K562 (cell line): Measurements from ENCODE around the gene KRTAP1-1.

ENCODE experiments used
- CXXC5 ChIP-seq: fragments of 250-450 bp; sonication (Bioruptor Pico); IDR thresholded peaks from 2 replicates; pipeline ENCODE4 v1.8.0; 2022; ENCODE audit warnings: inconsistent platforms, mild to moderate bottlenecking, moderate library complexity
- FOXM1 ChIP-seq, 2 experiments: fragments of 450-650 bp in 1 of 2; sonication (generic) in 1 of 2; formaldehyde crosslinking in 1 of 2; IDR thresholded peaks; 2 replicates each; pipeline versions ENCODE4 v1.6.1 to v1.9.0; 2017 to 2022; ENCODE audit warnings: low read depth in 2 of 2, mild to moderate bottlenecking in 2 of 2, missing genetic modification reagents in 1 of 2, moderate library complexity in 1 of 2
- NR2C1 ChIP-seq, 2 experiments: fragments of 450-650 bp; IDR thresholded peaks; 2 replicates each; pipeline ENCODE4 v1.6.1; 2017; ENCODE audit warnings: mild to moderate bottlenecking in 2 of 2, antibody characterized with exemption in 1 of 2, inconsistent platforms in 1 of 2, missing compliant biosample characterization in 1 of 2, missing genetic modification characterization in 1 of 2
- NR3C1 ChIP-seq: sonication (generic); formaldehyde crosslinking; IDR thresholded peaks from 2 replicates; pipeline ENCODE4 v1.8.1; 2022; ENCODE audit warnings: missing genetic modification reagents
- POLR2A ChIP-seq: fragments of 450-650 bp; conservative IDR thresholded peaks from 2 replicates; pipeline ENCODE4 v1.6.1; 2016
- RAD21 ChIP-seq, 2 experiments: fragments of 250-450 bp in 1 of 2; fragments of 450-650 bp in 1 of 2; sonication (Bioruptor Pico) in 1 of 2; formaldehyde crosslinking in 1 of 2; IDR thresholded peaks in 1 of 2; conservative IDR thresholded peaks in 1 of 2; 2 replicates each; pipeline versions ENCODE4 v1.4.0 to v1.8.0; 2020 to 2022; ENCODE audit warnings: mild to moderate bottlenecking in 2 of 2, moderate library complexity in 1 of 2
- SIN3B ChIP-seq: fragments of 450-650 bp; IDR thresholded peaks from 2 replicates; pipeline ENCODE4 v1.6.1; 2017; ENCODE audit warnings: low read depth, mild to moderate bottlenecking, moderate library complexity
- STAT5A ChIP-seq: IDR thresholded peaks from 2 replicates; pipeline ENCODE4 v1.6.1; 2012; ENCODE audit warnings: low read length, inconsistent platforms, borderline replicate concordance
- ZC3H11A ChIP-seq: IDR thresholded peaks from 2 replicates; pipeline ENCODE4 v1.6.1; 2012; ENCODE audit warnings: low read depth, low read length, improper control_type of control experiment
- ZFX ChIP-seq: sonication (generic); formaldehyde crosslinking; IDR thresholded peaks from 2 replicates; pipeline ENCODE4 v1.8.0; 2022; ENCODE audit warnings: mild to moderate bottlenecking, missing genetic modification reagents, moderate library complexity
- ZNF146 ChIP-seq: IDR thresholded peaks from one replicate; pipeline ENCODE4 v1.6.1; 2018; ENCODE audit warnings: missing compliant biosample characterization; ENCODE audit not compliant: unreplicated experiment
- TF ChIP-seq, protein P1 (sequence below): sonication (generic); formaldehyde crosslinking; IDR thresholded peaks from 2 replicates; pipeline ENCODE4 v1.8.1; 2022; ENCODE audit warnings: missing genetic modification reagents
- TF ChIP-seq, protein P2 (sequence below): fragments of 250-450 bp; sonication (Bioruptor Pico); IDR thresholded peaks from 2 replicates; pipeline ENCODE4 v1.4.0; 2020
- TF ChIP-seq, protein P3 (sequence below), 3 experiments: IDR thresholded peaks in 2 of 3; conservative IDR thresholded peaks in 1 of 3; 2 replicates each; pipeline ENCODE4 v1.5.1; 2011 to 2012; ENCODE audit warnings: low read length in 3 of 3, mild to moderate bottlenecking in 3 of 3, control low read depth in 2 of 3, improper control_type of control experiment in 1 of 3, inconsistent platforms in 1 of 3, low read depth in 1 of 3, mixed read lengths in 1 of 3, moderate library complexity in 1 of 3; ENCODE audit not compliant: insufficient read depth in 2 of 3

DNA sequence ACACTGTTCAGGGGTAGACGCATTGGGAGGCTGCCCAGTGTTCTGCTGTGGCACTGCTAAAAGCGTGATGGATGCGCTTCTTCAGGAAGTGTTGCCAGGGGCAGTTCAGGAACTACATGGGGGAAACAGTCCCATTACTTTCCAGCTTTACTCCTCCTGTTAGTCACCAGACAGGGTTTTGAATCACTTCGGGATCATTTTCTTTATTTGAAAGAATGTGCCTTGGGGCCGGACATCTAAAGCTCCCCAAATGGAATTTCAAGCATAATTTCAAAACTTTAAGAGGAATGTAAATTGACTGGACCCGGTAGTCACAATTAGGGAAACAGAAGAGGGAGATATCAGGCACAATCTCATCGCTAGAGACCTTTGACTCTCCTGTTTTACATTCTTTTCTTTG, 7.2 kb upstream of the KRTAP1-1 start:
- no peak for TF ChIP-seq FOXM1 (IDR thresholded peaks at IDR 0.05; ENCODE audit: low read depth)
- TF ChIP-seq FOXM1 (CRISPR knock-in tag; IDR thresholded peaks at IDR 0.05; ENCODE audit: low read depth) = no peak
- no peak for TF ChIP-seq ZFX (CRISPR knock-in tag)
- no peak for TF ChIP-seq CXXC5 (CRISPR knock-in tag)
- TF ChIP-seq NR2C1 (IDR thresholded peaks at IDR 0.05) = no peak
- TF ChIP-seq NR2C1 (tag; IDR thresholded peaks at IDR 0.05) = no peak
- no peak for TF ChIP-seq ZC3H11A
- TF ChIP-seq, protein P1, sequence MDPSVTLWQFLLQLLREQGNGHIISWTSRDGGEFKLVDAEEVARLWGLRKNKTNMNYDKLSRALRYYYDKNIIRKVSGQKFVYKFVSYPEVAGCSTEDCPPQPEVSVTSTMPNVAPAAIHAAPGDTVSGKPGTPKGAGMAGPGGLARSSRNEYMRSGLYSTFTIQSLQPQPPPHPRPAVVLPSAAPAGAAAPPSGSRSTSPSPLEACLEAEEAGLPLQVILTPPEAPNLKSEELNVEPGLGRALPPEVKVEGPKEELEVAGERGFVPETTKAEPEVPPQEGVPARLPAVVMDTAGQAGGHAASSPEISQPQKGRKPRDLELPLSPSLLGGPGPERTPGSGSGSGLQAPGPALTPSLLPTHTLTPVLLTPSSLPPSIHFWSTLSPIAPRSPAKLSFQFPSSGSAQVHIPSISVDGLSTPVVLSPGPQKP (CRISPR knock-in tag) = no peak
- no peak for TF ChIP-seq NR3C1 (CRISPR knock-in tag)
- no peak for TF ChIP-seq POLR2A
- TF ChIP-seq, protein P2, sequence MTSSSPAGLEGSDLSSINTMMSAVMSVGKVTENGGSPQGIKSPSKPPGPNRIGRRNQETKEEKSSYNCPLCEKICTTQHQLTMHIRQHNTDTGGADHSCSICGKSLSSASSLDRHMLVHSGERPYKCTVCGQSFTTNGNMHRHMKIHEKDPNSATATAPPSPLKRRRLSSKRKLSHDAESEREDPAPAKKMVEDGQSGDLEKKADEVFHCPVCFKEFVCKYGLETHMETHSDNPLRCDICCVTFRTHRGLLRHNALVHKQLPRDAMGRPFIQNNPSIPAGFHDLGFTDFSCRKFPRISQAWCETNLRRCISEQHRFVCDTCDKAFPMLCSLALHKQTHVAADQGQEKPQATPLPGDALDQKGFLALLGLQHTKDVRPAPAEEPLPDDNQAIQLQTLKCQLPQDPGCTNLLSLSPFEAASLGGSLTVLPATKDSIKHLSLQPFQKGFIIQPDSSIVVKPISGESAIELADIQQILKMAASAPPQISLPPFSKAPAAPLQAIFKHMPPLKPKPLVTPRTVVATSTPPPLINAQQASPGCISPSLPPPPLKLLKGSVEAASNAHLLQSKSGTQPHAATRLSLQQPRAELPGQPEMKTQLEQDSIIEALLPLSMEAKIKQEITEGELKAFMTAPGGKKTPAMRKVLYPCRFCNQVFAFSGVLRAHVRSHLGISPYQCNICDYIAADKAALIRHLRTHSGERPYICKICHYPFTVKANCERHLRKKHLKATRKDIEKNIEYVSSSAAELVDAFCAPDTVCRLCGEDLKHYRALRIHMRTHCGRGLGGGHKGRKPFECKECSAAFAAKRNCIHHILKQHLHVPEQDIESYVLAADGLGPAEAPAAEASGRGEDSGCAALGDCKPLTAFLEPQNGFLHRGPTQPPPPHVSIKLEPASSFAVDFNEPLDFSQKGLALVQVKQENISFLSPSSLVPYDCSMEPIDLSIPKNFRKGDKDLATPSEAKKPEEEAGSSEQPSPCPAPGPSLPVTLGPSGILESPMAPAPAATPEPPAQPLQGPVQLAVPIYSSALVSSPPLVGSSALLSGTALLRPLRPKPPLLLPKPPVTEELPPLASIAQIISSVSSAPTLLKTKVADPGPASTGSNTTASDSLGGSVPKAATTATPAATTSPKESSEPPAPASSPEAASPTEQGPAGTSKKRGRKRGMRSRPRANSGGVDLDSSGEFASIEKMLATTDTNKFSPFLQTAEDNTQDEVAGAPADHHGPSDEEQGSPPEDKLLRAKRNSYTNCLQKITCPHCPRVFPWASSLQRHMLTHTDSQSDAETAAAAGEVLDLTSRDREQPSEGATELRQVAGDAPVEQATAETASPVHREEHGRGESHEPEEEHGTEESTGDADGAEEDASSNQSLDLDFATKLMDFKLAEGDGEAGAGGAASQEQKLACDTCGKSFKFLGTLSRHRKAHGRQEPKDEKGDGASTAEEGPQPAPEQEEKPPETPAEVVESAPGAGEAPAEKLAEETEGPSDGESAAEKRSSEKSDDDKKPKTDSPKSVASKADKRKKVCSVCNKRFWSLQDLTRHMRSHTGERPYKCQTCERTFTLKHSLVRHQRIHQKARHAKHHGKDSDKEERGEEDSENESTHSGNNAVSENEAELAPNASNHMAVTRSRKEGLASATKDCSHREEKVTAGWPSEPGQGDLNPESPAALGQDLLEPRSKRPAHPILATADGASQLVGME (CRISPR knock-in tag) = no peak
- TF ChIP-seq, protein P3, sequence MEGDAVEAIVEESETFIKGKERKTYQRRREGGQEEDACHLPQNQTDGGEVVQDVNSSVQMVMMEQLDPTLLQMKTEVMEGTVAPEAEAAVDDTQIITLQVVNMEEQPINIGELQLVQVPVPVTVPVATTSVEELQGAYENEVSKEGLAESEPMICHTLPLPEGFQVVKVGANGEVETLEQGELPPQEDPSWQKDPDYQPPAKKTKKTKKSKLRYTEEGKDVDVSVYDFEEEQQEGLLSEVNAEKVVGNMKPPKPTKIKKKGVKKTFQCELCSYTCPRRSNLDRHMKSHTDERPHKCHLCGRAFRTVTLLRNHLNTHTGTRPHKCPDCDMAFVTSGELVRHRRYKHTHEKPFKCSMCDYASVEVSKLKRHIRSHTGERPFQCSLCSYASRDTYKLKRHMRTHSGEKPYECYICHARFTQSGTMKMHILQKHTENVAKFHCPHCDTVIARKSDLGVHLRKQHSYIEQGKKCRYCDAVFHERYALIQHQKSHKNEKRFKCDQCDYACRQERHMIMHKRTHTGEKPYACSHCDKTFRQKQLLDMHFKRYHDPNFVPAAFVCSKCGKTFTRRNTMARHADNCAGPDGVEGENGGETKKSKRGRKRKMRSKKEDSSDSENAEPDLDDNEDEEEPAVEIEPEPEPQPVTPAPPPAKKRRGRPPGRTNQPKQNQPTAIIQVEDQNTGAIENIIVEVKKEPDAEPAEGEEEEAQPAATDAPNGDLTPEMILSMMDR (IDR thresholded peaks at IDR 0.05 in 2 of 3, conservative IDR thresholded peaks at IDR 0.05 in 1 of 3; ENCODE audit: insufficient read depth in 2 of 3, low read depth in 1 of 3, low read length in 3 of 3) = no peak
- no peak for TF ChIP-seq ZNF146 (CRISPR knock-in tag)
- no peak for TF ChIP-seq SIN3B
- no peak for TF ChIP-seq RAD21 (CRISPR knock-in tag; conservative IDR thresholded peaks at IDR 0.05 in 1 of 2, IDR thresholded peaks at IDR 0.05 in 1 of 2)
- TF ChIP-seq STAT5A = no peak
